ENCODE measurements around the gene ZNF407. TPM values are rescaled to one million over a fixed set of nuclear protein-coding genes. Genes with fewer than 3 reads are reported as not detected.
A peak's percentile ranks its signal among the peaks of the same experiment; 100 is the strongest.

Gene ZNF407
- total RNA-seq, 2 experiments from 2014 or later, result 23.2 to 24.7 TPM

- Mint-ChIP-seq H3K36me3 (ENCODE audit: low read depth) (peaks cover 50% of the 10 kb centered on the region), H3K4me1 (ENCODE audit: low read depth) (peaks cover 19% of the 10 kb centered on the region), H3K4me3 (no peak overlapping the region), H3K27me3 (no peaks in the 10 kb centered on the region), H3K27ac (no peak overlapping the region), H3K9me3 (no peaks in the 10 kb centered on the region)
- CTCF ChIA-PET, result no interaction called here
- Histone ChIP-seq H3K4me3 (ENCODE audit: low read length) (no peak overlapping the region), H3K36me3 (ENCODE audit: insufficient read depth, low read length) (peaks cover 14% of the 10 kb centered on the region), H3K4me1 (ENCODE audit: insufficient read depth, low read length) (peaks cover 18% of the 10 kb centered on the region), H3K9me3 (ENCODE audit: control insufficient read depth in 1 of 2, insufficient read depth in 1 of 2, low read length in 2 of 2) (peaks cover 0 to 7% of the 10 kb centered on the region in 2 experiments), H3K27me3 (ENCODE audit: control insufficient read depth in 1 of 2, insufficient read depth in 2 of 2, low read length in 2 of 2) (no peaks in the 10 kb centered on the region), H3K27ac (ENCODE audit: low read depth in 1 of 2, low read length in 2 of 2) (no peak overlapping the region)
- DNase-seq (no peak), ATAC-seq (ENCODE audit: poor library complexity) (no peak)
- TF ChIP-seq CTCF (IDR thresholded peaks at IDR 0.05), result no peak
- intact Hi-C loops (cut with DNase I, micrococcal nuclease), result no loop called here
- POLR2A ChIA-PET, result no interaction called here
Observed at GRCh38 chr18:75064513-75064905, 466.8 kb downstream of the ZNF407 start.

- DNase-seq (no peak), ATAC-seq (ENCODE audit: poor library complexity) (no peak)
- H3K27me3 Mint-ChIP-seq, result no peaks in the 10 kb centered on the region
- no peaks in the 10 kb centered on the region for H3K9me3 Mint-ChIP-seq
- Histone ChIP-seq H3K9me3 (ENCODE audit: control insufficient read depth in 1 of 2, insufficient read depth in 1 of 2, low read length in 2 of 2) (no peaks in the 10 kb centered on the region), H3K36me3 (ENCODE audit: insufficient read depth, low read length) (peaks cover 14% of the 10 kb centered on the region), H3K4me3 (ENCODE audit: low read length) (no peak overlapping the region), H3K4me1 (ENCODE audit: insufficient read depth, low read length) (peaks cover 27% of the 10 kb centered on the region), H3K27ac (ENCODE audit: low read depth in 1 of 2, low read length in 2 of 2) (no peak overlapping the region), H3K27me3 (ENCODE audit: control insufficient read depth in 1 of 2, insufficient read depth in 2 of 2, low read length in 2 of 2) (no peaks in the 10 kb centered on the region)
- peaks cover 29% of the 10 kb centered on the region for H3K4me1 Mint-ChIP-seq (ENCODE audit: low read depth)
- CTCF ChIA-PET, result no interaction called here
- POLR2A ChIA-PET, result no interaction called here
- intact Hi-C loops (cut with DNase I, micrococcal nuclease), result no loop called here
- no peak overlapping the region for H3K27ac Mint-ChIP-seq
- H3K4me3 Mint-ChIP-seq, result no peak overlapping the region
- H3K36me3 Mint-ChIP-seq (ENCODE audit: low read depth), result peaks cover 48% of the 10 kb centered on the region
- TF ChIP-seq CTCF (IDR thresholded peaks at IDR 0.05), result no peak
Observed at GRCh38 chr18:75065251-75066000, 467.8 kb downstream of the ZNF407 start.

GRCh38 chr18:75066021-75066880, 468.6 kb downstream of the ZNF407 start:
- Histone ChIP-seq H3K4me1 (ENCODE audit: insufficient read depth, low read length) (peaks cover 36% of the 10 kb centered on the region), H3K4me3 (ENCODE audit: low read length) (no peak overlapping the region), H3K27me3 (ENCODE audit: control insufficient read depth in 1 of 2, insufficient read depth in 2 of 2, low read length in 2 of 2) (no peaks in the 10 kb centered on the region), H3K9me3 (ENCODE audit: control insufficient read depth in 1 of 2, insufficient read depth in 1 of 2, low read length in 2 of 2) (no peaks in the 10 kb centered on the region), H3K36me3 (ENCODE audit: insufficient read depth, low read length) (peaks cover 14% of the 10 kb centered on the region), H3K27ac (ENCODE audit: low read depth in 1 of 2, low read length in 2 of 2) (no peak overlapping the region)
- CTCF ChIA-PET, result no interaction called here
- TF ChIP-seq CTCF (IDR thresholded peaks at IDR 0.05), result no peak
- no peaks in the 10 kb centered on the region for H3K27me3 Mint-ChIP-seq
- peak overlapping the region; percentile 95 for H3K27ac Mint-ChIP-seq
- no peaks in the 10 kb centered on the region for H3K9me3 Mint-ChIP-seq
- POLR2A ChIA-PET, result no interaction called here
- intact Hi-C loops (cut with DNase I, micrococcal nuclease), result no loop called here
- H3K4me3 Mint-ChIP-seq, result no peak overlapping the region
- ATAC-seq (ENCODE audit: poor library complexity), result no peak
- peaks cover 37% of the 10 kb centered on the region for H3K4me1 Mint-ChIP-seq (ENCODE audit: low read depth)
- H3K36me3 Mint-ChIP-seq (ENCODE audit: low read depth), result peaks cover 47% of the 10 kb centered on the region
- no peak for DNase-seq
